Measurements from ENCODE around the gene AQP3. TPM values are rescaled to one million over a fixed set of nuclear protein-coding genes. Genes with fewer than 3 reads are reported as not detected.

The AQP3 gene
- total and polyA plus RNA-seq, 2 of the 4 experiments (the other 2 are of a cell fraction), result 3.8 to 12.2 TPM

GRCh38 chr9:33426843-33427293, 20.5 kb downstream of the AQP3 start:
- CTCF ChIA-PET, result interaction anchor here (0.6 kb wide), 1 partner anchor 13 kb away, joined by 3 read pairs; no protein-coding TSS in a partner anchor
- no peak for DNase-seq
- Histone ChIP-seq H2AK5ac (ENCODE audit: low read depth, low read length) (no peak overlapping the region), H3K56ac (ENCODE audit: extremely low read depth, insufficient read depth, low read length) (no peak overlapping the region), H2AFZ (replicated peaks; ENCODE audit: low read length, poor library complexity) (no peak overlapping the region), H3K9me1 (ENCODE audit: insufficient read depth, low read length) (0 out of 2 replicates have a peak, but pooled peaks cover 2% of the 10 kb centered on the region), H3K36me3 (ENCODE audit: control insufficient read depth, insufficient read depth, low read length) (no peaks in the 10 kb centered on the region), H3K18ac (ENCODE audit: low read depth, low read length) (no peak overlapping the region), H3K4me3 (ENCODE audit: insufficient read depth, low read depth, low read length) (no peak overlapping the region), H2BK5ac (ENCODE audit: low read depth, low read length, poor library complexity, severe bottlenecking) (no peak overlapping the region), H2BK120ac (ENCODE audit: low read depth, low read length) (no peak overlapping the region), H3K14ac (replicated peaks; ENCODE audit: low read depth, low read length) (no peak overlapping the region), H3K27ac (ENCODE audit: insufficient read depth, low read length) (no peak overlapping the region), H4K91ac (ENCODE audit: insufficient read depth, low read depth, low read length) (no peak overlapping the region), H2AK9ac (replicated peaks; ENCODE audit: low read depth, low read length, poor library complexity) (peak overlapping the region; percentile 48), H3K4me2 (ENCODE audit: low read depth, low read length) (no peak overlapping the region), H3K4ac (ENCODE audit: low read depth, low read length) (no peak overlapping the region), H3K23ac (ENCODE audit: low read depth, low read length) (no peak overlapping the region), H4K5ac (ENCODE audit: low read depth, low read length) (no peak overlapping the region), H2BK20ac (ENCODE audit: low read depth, low read length) (no peak overlapping the region), H3K9me3 (ENCODE audit: control insufficient read depth, insufficient read depth, low read length) (no peaks in the 10 kb centered on the region), H3K27me3 (ENCODE audit: control insufficient read depth, insufficient read depth, low read length) (no peaks in the 10 kb centered on the region), H3K9ac (ENCODE audit: low read depth, low read length) (no peak overlapping the region), H3K4me1 (ENCODE audit: control insufficient read depth, insufficient read depth, low read length) (0 out of 2 replicates have a peak, but pooled peaks cover 1% of the 10 kb centered on the region), H3K79me1 (ENCODE audit: low read depth in 1 of 2, low read length in 2 of 2) (no peaks in the 10 kb centered on the region), H4K8ac (ENCODE audit: low read depth in 2 of 2, low read length in 2 of 2) (no peak overlapping the region), H4K20me1 (ENCODE audit: insufficient read depth, low read length) (no peaks in the 10 kb centered on the region), H2BK15ac (ENCODE audit: low read depth, low read length) (no peak overlapping the region)
- TF ChIP-seq CEBPB (IDR thresholded peaks at IDR 0.05; ENCODE audit: low read depth, low read length) (no peak), MXI1 (IDR thresholded peaks at IDR 0.05; ENCODE audit: borderline replicate concordance, low read depth, low read length) (no peak), CTCF (conservative IDR thresholded peaks at IDR 0.05; ENCODE audit: low read depth, low read length) (no peak), CHD1 (IDR thresholded peaks at IDR 0.05; ENCODE audit: low read depth, low read length) (no peak), BHLHE40 (IDR thresholded peaks at IDR 0.05; ENCODE audit: low read depth, low read length) (no peak), MAFK (IDR thresholded peaks at IDR 0.05; ENCODE audit: low read depth, low read length) (no peak), USF2 (IDR thresholded peaks at IDR 0.05; ENCODE audit: low read depth, low read length) (no peak), NFE2L2 (IDR thresholded peaks at IDR 0.05; ENCODE audit: low read depth, low read length) (no peak), SMC3 (IDR thresholded peaks at IDR 0.05; ENCODE audit: low read depth, low read length) (no peak), RFX5 (IDR thresholded peaks at IDR 0.05; ENCODE audit: low read depth, low read length) (no peak)
- no peak for ATAC-seq (ENCODE audit: low read depth)
- dilution Hi-C loops (cut with HindIII; ENCODE audit: low sequenced_read_pairs, unreplicated experiment) (no loop called here), in situ Hi-C loops (cut with MboI; ENCODE audit: low sequenced_read_pairs) (no loop called here), intact Hi-C loops (cut with micrococcal nuclease) (no loop called here)
- 76% methylated on average over 6 of the region's 7 CpGs; no CpG with 5 or more reads in 1 of the 2 experiments for WGBS, 2 experiments (ENCODE audit: extremely low coverage in 2 of 2, insufficient read length in 1 of 2)
- POLR2A ChIA-PET (ENCODE audit: unreplicated experiment), result no interaction called here
- BruUV-seq (replicated peaks), result no TSS peak
